SK-N-SH treated with all-trans-retinoic acid at 6 μM for 48 hours (cell line): ENCODE measurements around the gene XAB2.

Source experiments
- GLIS3 ChIP-seq: fragments of 250-450 bp; sonication (Bioruptor Pico); IDR thresholded peaks from 2 replicates; pipeline ENCODE4 v1.5.0; 2020; ENCODE audit warnings: mild to moderate bottlenecking, moderate library complexity
- OSR1 ChIP-seq: fragments of 250-450 bp; sonication (Bioruptor Pico); IDR thresholded peaks from 2 replicates; pipeline ENCODE4 v1.8.0; 2022; ENCODE audit warnings: moderate library complexity, mild to moderate bottlenecking, inconsistent platforms
- ZC3H10 ChIP-seq: fragments of 250-450 bp; sonication (Bioruptor Pico); IDR thresholded peaks from 2 replicates; pipeline ENCODE4 v1.5.1; 2021; ENCODE audit warnings: mild to moderate bottlenecking, moderate library complexity
- TF ChIP-seq, protein P1 (sequence below): fragments of 250-450 bp; sonication (Bioruptor Pico); IDR thresholded peaks from 2 replicates; pipeline ENCODE4 v1.8.0; 2020; ENCODE audit warnings: mild to moderate bottlenecking, moderate library complexity, borderline replicate concordance
- TF ChIP-seq, protein P2 (sequence below): fragments of 250-450 bp; sonication (Bioruptor Pico); IDR thresholded peaks from 2 replicates; pipeline ENCODE4 v1.5.0; 2020; ENCODE audit warnings: mild to moderate bottlenecking, moderate library complexity
- TF ChIP-seq, protein P3 (sequence below): fragments of 250-450 bp; sonication (Bioruptor Pico); IDR thresholded peaks from 2 replicates; pipeline ENCODE4 v1.5.1; 2021; ENCODE audit warnings: mild to moderate bottlenecking, moderate library complexity

DNA sequence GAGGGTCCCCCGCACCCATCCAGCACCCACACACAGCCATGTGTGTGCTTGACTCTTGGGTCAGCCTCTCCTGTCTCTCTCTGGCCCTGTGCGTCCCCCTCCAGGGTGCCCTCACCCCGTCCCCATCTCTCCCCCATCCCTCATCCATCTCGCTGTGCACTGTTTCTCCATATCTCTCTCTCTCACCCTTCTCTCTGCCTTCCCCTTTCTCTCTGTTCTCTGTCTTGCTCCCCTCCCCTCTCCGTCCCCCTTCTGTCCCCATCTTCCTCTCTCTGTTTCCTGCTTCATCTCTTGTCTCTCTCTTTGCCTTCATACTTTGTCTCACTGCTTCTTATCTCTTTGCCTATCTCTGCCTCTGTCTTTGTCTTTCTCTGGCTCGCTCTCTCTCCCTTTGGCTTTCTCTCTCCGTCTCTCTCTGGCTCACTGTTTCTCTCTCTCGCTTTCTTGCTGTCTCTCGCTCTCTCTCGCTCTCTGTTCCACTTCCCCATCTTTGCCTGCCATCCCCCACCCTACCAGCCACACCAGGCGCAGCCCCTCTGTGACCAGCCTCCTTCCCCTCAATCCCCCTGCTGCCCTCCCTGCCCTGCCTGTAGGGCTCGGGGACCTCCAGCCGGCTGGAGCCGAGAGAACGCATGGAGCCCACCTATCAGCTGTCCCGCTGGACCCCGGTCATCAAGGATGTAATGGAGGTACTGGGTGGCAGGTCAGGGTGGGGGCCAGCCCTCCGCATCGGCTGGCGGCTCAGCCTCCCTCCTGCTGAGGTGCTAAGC lies 16.5 kb upstream of the XAB2 start:
- TF ChIP-seq GLIS3 (CRISPR knock-in tag) (no peak), OSR1 (CRISPR knock-in tag) (no peak), ZC3H10 (no peak)
- TF ChIP-seq, protein P1, sequence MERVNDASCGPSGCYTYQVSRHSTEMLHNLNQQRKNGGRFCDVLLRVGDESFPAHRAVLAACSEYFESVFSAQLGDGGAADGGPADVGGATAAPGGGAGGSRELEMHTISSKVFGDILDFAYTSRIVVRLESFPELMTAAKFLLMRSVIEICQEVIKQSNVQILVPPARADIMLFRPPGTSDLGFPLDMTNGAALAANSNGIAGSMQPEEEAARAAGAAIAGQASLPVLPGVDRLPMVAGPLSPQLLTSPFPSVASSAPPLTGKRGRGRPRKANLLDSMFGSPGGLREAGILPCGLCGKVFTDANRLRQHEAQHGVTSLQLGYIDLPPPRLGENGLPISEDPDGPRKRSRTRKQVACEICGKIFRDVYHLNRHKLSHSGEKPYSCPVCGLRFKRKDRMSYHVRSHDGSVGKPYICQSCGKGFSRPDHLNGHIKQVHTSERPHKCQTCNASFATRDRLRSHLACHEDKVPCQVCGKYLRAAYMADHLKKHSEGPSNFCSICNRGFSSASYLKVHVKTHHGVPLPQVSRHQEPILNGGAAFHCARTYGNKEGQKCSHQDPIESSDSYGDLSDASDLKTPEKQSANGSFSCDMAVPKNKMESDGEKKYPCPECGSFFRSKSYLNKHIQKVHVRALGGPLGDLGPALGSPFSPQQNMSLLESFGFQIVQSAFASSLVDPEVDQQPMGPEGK: no peak
- TF ChIP-seq, protein P2, sequence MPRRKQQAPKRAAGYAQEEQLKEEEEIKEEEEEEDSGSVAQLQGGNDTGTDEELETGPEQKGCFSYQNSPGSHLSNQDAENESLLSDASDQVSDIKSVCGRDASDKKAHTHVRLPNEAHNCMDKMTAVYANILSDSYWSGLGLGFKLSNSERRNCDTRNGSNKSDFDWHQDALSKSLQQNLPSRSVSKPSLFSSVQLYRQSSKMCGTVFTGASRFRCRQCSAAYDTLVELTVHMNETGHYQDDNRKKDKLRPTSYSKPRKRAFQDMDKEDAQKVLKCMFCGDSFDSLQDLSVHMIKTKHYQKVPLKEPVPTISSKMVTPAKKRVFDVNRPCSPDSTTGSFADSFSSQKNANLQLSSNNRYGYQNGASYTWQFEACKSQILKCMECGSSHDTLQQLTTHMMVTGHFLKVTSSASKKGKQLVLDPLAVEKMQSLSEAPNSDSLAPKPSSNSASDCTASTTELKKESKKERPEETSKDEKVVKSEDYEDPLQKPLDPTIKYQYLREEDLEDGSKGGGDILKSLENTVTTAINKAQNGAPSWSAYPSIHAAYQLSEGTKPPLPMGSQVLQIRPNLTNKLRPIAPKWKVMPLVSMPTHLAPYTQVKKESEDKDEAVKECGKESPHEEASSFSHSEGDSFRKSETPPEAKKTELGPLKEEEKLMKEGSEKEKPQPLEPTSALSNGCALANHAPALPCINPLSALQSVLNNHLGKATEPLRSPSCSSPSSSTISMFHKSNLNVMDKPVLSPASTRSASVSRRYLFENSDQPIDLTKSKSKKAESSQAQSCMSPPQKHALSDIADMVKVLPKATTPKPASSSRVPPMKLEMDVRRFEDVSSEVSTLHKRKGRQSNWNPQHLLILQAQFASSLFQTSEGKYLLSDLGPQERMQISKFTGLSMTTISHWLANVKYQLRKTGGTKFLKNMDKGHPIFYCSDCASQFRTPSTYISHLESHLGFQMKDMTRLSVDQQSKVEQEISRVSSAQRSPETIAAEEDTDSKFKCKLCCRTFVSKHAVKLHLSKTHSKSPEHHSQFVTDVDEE: no peak
- TF ChIP-seq, protein P3, sequence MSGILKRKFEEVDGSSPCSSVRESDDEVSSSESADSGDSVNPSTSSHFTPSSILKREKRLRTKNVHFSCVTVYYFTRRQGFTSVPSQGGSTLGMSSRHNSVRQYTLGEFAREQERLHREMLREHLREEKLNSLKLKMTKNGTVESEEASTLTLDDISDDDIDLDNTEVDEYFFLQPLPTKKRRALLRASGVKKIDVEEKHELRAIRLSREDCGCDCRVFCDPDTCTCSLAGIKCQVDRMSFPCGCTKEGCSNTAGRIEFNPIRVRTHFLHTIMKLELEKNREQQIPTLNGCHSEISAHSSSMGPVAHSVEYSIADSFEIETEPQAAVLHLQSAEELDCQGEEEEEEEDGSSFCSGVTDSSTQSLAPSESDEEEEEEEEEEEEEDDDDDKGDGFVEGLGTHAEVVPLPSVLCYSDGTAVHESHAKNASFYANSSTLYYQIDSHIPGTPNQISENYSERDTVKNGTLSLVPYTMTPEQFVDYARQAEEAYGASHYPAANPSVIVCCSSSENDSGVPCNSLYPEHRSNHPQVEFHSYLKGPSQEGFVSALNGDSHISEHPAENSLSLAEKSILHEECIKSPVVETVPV (CRISPR knock-in tag): no peak
